Measurements from ENCODE around the gene IQSEC1.

Gene IQSEC1

DNA sequence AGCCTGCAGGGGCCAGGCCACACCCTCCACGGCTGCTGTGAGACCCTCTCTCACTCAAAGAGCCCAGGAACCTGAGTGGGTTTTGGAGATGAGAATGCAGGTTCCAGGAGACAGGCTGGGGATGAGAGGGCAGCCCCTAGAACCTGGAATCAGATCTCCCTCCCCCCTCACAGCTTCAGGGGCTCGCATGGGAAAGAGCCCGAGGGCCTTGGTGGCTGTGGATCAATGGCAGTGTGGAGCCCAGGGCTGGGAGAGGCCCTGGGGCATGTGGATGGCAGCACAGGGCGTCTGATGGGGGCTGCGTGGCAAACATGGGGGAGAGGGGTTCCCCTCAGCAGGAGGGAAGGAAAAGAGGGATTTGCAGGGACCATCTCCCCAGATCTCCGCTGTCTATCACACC lies 119.0 kb downstream of the IQSEC1 start:
- no peak for DNase-seq (ENCODE audit: low read depth)

- DNase-seq (ENCODE audit: low read depth): no peak
These were observed 119.8 kb downstream of the IQSEC1 start for GRCh38 chr3:12953201-12953995.

DNA sequence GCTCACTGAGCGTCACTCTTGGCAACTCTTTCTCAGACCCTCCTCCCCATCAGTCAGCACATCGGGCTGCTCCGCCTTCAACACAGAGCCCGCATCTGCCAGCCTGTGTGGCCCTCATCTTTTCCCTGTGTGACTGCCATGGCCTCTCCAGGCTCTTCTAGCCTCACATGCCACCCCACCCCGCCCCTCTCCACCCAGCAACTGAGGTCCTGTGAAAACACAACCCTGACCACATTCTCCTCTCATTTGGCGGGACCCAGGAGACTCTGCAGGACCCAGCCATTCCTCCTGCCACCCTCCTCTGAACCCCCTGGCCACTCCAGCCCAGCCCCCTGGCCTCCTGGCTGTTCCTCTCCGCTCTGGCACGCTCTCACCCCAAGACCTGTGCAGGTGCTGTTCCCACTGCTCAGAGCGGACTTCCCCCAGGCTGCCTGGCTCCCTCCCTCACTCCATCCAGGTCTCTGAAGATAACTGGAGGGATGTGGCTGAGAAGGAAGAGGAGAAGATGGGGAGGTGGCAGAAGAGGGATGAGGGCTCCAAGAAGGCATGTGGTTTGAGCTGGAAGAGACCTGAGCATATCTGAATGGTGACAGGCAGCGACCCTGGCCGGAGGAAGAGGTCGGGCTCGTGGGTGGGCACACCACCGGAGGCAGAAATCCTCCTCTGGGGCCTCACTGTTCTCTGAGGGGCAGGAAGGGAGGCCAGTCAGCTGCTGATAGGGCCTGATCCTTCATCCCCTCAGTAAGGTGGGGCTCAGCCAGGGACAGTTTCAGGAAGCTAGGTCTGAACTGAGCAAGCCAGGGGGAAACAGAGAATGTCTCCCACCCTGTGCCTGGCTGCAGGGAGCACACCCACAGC lies 120.7 kb downstream of the IQSEC1 start:
- no peak for DNase-seq (ENCODE audit: low read depth)

DNA sequence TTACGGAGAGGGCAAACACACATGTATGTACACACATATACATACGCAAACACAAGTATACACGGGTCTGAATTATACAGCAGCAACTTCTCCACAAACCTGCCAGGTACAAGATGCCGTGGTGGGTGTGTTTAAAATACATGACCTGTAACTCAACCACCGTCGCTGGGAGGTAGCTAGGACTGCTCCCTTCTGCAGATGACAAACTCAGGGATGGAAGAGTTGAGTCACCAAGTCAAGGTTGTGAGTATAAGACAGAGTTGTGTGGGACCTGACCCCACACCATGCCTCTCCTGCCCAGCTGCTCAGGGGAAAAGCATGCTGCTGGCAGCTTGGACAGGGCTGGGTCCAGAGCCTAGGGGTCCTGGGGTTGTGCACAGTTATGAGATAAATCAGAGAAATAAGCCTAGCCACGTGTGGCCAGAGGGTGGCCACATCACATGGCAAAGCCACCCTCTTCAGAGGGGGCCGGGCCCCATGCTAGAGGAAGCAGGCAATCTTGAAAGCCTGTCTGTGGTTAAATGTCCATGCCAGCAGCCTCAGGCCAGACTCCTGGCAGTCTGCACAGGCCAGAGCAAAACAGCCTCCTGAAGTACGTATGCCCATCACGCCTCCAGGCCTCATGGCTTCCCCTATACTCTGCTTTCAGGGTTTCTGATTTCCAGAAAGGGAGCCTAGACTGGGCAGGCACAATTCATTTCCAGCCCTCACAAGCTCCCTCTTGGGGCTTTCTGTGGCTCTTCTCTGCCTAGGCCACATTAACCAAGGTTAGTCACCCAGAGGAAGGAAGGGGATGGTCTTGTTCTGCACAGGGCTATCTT lies 124.1 kb downstream of the IQSEC1 start:
- peak; percentile 55 for DNase-seq (ENCODE audit: low read depth)

DNA sequence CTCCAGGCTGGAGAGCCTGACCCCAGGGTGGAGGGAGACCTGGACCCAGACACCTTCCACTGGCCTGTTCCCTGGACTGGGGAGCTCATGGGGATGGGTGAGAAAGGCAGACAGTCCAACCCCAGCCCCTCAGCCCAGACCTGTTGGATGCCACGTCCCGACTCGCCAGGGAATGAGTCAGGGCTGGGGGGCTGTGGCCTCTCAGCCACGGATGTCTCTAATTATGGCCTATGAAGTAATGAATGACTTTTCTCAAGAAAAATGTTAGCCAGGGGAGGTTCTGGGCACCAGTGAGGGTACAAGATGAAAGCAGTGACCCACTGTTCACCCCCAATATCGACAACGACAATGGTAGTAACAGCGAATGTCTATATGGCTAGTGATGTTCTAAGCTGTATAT lies 124.9 kb downstream of the IQSEC1 start:
- peak; percentile 44 for DNase-seq (ENCODE audit: low read depth)

- DNase-seq (ENCODE audit: low read depth): peak; percentile 83
These were observed 125.5 kb downstream of the IQSEC1 start for GRCh38 chr3:12947504-12948369.

- no peak for DNase-seq (ENCODE audit: low read depth)
These were observed 126.4 kb downstream of the IQSEC1 start for GRCh38 chr3:12946649-12947316.

DNA sequence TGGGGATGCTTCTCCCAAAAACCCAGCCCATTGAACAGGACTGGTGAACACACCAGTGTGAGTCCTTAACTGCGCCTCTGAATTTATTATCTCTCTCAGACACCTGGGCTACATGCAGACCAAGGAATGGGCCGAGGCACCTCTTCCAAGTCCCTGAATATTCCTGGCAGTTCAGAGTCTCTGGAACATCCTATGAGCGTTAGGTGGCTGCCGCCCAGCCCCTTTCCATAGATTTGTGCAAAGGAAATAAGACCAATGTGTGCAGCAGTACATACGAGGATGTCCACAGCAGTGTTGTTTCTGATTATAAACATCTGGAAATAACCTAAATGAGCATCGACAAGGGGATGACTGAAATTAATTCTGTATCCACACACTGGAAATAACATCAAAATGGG lies 127.0 kb downstream of the IQSEC1 start:
- DNase-seq (ENCODE audit: low read depth): no peak

GRCh38 chr3:12944849-12945248 lies 128.4 kb downstream of the IQSEC1 start:
- no peak for DNase-seq (ENCODE audit: low read depth)

- DNase-seq (ENCODE audit: low read depth): no peak
These were observed 128.8 kb downstream of the IQSEC1 start for GRCh38 chr3:12944413-12944812.

DNA sequence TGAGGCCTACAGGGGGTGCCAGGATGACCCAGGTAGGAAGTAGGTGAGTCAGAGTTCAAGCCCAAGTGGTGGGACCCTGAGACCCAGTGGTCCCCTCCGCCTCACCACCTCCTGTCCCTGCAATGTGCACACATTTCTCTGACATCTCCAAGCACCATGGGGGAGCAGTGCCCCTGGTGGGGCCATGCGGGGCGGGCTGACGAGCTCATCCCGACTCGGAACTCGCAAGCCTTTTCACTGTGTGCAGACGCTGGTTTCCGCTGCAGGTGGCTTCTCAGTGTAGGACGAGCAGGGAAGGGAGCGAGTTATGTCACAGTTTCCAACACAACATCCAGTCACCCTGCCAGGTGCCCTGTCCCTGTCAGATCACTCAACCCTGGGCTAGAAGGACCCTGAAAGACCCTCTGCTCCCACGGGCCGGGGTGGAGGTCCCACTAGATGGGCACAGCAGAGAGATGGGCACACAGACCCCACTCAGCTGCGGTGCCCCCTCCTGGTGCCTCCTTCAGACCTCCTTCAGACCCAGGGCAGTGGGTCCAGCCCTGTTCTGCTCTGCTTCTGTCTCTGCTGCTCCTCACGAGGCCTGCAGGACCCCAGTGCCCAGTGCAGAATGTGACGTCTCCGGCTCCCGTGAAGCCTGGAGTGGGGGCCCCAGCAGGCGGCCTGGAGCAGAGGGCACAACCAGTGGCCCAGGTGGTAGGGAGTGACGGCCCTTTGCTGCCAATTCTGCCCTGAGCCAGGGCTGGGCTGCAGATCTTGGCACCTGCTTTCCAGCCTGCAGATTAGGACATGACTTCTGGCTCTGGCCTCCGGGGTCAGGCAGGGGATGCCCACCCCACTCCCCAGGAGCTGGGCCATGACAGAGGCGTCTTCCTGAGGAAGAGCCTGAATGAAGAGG lies 129.9 kb downstream of the IQSEC1 start:
- DNase-seq (ENCODE audit: low read depth): no peak

- no peak for DNase-seq (ENCODE audit: low read depth)
These were observed 131.7 kb downstream of the IQSEC1 start for GRCh38 chr3:12941495-12942023.

- no peak for DNase-seq (ENCODE audit: low read depth)
These were observed 132.4 kb downstream of the IQSEC1 start for GRCh38 chr3:12940854-12941253.

- no peak for DNase-seq (ENCODE audit: low read depth)
These were observed 134.1 kb downstream of the IQSEC1 start for GRCh38 chr3:12939137-12939536.

- no peak for DNase-seq (ENCODE audit: low read depth)
These were observed 134.9 kb downstream of the IQSEC1 start for GRCh38 chr3:12938258-12938711.

DNA sequence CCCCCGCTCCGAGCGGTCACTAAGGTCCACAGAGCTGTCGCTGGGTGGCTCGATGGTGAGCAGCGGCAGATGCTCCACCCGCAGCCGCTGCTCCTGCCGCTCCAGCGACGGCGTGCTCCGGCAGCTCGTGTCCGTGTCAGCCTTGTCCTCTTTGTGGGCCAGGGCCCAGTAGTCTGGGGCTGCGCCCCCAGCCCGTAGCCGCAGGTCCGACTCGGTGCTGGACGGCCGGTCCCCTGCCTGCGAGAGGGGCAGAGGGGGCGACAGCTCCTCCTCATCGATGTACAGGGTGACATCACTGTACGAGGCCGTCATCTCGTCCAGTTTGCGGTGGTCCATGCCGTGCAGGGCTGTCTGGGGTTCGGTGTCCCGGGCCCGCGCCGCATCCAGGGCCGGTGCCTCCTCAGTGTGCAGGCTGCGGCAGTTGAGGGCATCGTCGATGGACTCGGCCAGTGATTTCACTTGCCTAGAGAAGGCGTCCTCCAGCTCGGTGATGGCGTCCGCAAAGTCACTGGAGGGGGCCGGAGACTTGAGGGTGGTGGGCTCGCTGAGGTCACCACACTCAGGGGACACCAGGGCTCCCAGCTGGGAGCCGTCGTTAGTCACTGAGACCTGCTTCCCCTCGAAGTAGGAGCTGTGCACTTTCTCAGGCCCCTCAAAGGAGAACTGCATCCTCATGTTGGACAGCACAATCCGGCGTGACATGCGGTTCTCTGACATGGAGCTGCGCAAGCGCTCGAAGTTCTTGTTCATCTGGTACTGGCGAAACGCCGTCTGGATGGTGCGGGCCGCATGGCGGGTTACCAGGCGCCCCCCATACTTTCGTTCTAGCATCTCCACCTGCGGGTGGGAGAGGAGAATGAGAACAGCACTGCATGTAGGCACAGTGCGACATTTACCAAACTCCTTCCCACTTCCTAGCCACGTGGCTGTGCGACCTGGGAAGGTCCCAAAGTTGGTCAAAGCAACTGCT lies 137.1 kb downstream of the IQSEC1 start:
- no peak for DNase-seq (ENCODE audit: low read depth)

DNA sequence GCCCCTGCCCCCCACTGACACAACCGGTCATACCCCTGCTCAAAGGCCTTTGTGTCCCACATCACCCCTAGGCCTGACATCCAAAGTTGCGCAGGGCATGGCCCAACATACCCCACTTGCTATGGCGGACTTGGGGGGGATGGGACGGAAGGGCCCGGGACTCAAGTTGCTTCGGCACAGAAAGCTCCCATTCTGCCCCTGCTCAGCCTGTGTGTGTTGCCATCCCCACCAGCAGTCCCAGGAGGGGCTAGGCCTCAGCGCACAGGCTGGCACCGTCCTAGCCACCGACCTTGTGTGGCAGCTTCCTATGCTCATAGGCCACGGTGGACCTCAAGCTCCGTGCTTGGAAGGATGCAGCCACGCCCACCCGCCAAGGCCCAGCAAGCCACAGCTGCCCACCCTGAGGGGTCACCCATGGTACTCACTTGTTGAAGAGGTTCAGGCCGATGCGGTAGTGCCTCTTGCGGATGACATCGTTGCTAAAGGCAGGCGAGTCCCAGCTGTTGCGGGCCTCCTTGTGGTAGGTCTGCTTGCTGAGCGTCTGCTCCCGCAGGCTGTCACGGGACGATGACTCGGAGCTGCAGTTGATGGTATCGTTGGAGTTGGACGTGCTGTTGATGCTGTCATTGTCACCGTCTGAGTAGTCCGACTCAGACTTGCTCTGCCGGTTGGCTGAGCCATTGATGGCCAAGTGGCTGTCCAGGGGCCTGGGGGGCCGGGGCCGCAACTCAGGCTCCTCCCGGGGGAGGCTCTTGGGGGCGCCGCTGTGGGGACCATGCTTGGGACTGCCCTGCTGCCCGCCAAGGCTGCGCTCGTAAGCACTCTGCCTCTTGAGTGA lies 138.0 kb downstream of the IQSEC1 start:
- no peak for DNase-seq (ENCODE audit: low read depth)

All from iris pigment epithelial cell (primary cell).